K562 (cell line): ENCODE results near the gene PLCL1. TPM values are rescaled to one million over a fixed set of nuclear protein-coding genes. Genes with fewer than 3 reads are reported as not detected.

Experiments
- ATAC-seq: fragments of 200-7000 bp; cut with Tn5 transposase; 3 replicates; pipeline ENCODE4 v1.9.1; 2020; ENCODE audit warnings: moderate library complexity
- BruUV-seq: library from RNA; stranded (reverse); fragments of 400-500 nt; replicated peaks from 2 replicates; lab custom pipeline; 2021; lab: Mats Ljungman, UMichigan
- CTCF ChIA-PET: fragments of 300-600 bp; formaldehyde crosslinking; extraction: SDS; loops from one replicate; lab custom pipeline; 2021; ENCODE audit warnings: low intra/inter-chr PET ratio; lab: Yijun Ruan, JAX
- POLR2A ChIA-PET: fragments of 300-600, 350-650 bp; sonication (Branson Sonifier 250); formaldehyde crosslinking; extraction: SDS; loops from one replicate; lab custom pipeline; 2021; ENCODE audit warnings: antibody characterized with exemption, inconsistent platforms; lab: Yijun Ruan, JAX
- DNase-seq, 4 experiments: peaks; one replicate each; pipeline versions ENCODE4 v3.0.0 to v3.0.0-alpha.2; 2011 to 2018; ENCODE audit warnings: low spot score in 3 of 4, mixed read lengths in 3 of 4; ENCODE audit errors: extremely low read depth in 1 of 4
- FAIRE-seq: peaks from 2 replicates; lab custom pipeline; 2011; peaks lifted over from hg19 to GRCh38; lab: Jason Lieb, UNC
- H2AFZ ChIP-seq: 2 replicates; pipeline ENCODE4 v1.6.0; 2011; ENCODE audit warnings: low read depth, low read length, control low read depth, inconsistent platforms
- H3K27ac ChIP-seq: fragments of 200-600 bp; 3 replicates; pipeline ENCODE4 v1.8.0; 2011; ENCODE audit warnings: low read depth, mild to moderate bottlenecking, control low read depth, inconsistent platforms, low read length, moderate library complexity, mixed read lengths; ENCODE audit errors: extremely low read depth
- H3K27me3 ChIP-seq, 2 experiments: fragments of 300-600 bp in 1 of 2; 2 replicates in 1 of 2; 3 replicates in 1 of 2; pipeline versions ENCODE4 v1.6.0 to v1.8.0; 2011; ENCODE audit warnings: inconsistent platforms in 2 of 2, low read length in 2 of 2, mild to moderate bottlenecking in 1 of 2, mixed read lengths in 1 of 2, moderate library complexity in 1 of 2; ENCODE audit not compliant: control insufficient read depth in 2 of 2, insufficient read depth in 2 of 2
- H3K36me3 ChIP-seq: fragments of 300-600 bp; 3 replicates; pipeline ENCODE4 v1.8.0; 2011; ENCODE audit warnings: mild to moderate bottlenecking, low read length, inconsistent platforms; ENCODE audit not compliant: control insufficient read depth, insufficient read depth
- H3K4me1 ChIP-seq, 2 experiments: fragments of 200-600 bp in 1 of 2; replicated peaks in 1 of 2; 2 replicates in 1 of 2; 3 replicates in 1 of 2; pipeline versions ENCODE4 v1.5.1 to v1.8.0; 2011; ENCODE audit warnings: inconsistent platforms in 2 of 2, low read length in 2 of 2, mild to moderate bottlenecking in 1 of 2, mixed read lengths in 1 of 2, moderate library complexity in 1 of 2; ENCODE audit not compliant: control insufficient read depth in 2 of 2, insufficient read depth in 2 of 2
- H3K4me2 ChIP-seq: 2 replicates; pipeline ENCODE4 v1.6.1; 2011; ENCODE audit warnings: low read length, control low read depth, inconsistent platforms, mixed read lengths; ENCODE audit not compliant: insufficient read depth
- H3K4me3 ChIP-seq: fragments of 200-600 bp; sonication (generic), shearing (Covaris generic); 2 replicates; pipeline ENCODE4 v1.5.1; 2016; ENCODE audit warnings: control low read depth, inconsistent platforms
- H3K79me2 ChIP-seq: fragments of 200-600 bp; 3 replicates; pipeline ENCODE4 v1.8.0; 2011; ENCODE audit warnings: low read length, inconsistent platforms; ENCODE audit not compliant: control insufficient read depth, insufficient read depth
- H3K9ac ChIP-seq, 2 experiments: 2 replicates each; pipeline versions ENCODE4 v1.6.0 to v1.6.1; 2011; ENCODE audit warnings: low read depth in 2 of 2, low read length in 2 of 2, control low read depth in 1 of 2, inconsistent platforms in 1 of 2, mild to moderate bottlenecking in 1 of 2, mixed read lengths in 1 of 2; ENCODE audit not compliant: insufficient read depth in 1 of 2
- H3K9me1 ChIP-seq: one replicate; pipeline ENCODE4 v1.6.0; 2011; ENCODE audit warnings: inconsistent platforms, mild to moderate bottlenecking, low read length, moderate library complexity; ENCODE audit not compliant: control insufficient read depth, insufficient read depth
- H3K9me3 ChIP-seq: replicated peaks from 2 replicates; pipeline ENCODE4 v1.5.1; 2011; ENCODE audit warnings: low read depth, low read length, inconsistent platforms; ENCODE audit not compliant: control insufficient read depth, insufficient read depth
- H4K20me1 ChIP-seq: replicated peaks from 2 replicates; pipeline ENCODE4 v1.6.1; 2011; ENCODE audit warnings: low read length, inconsistent platforms, mixed read lengths; ENCODE audit not compliant: control insufficient read depth, insufficient read depth
- BACH1 ChIP-seq: fragments of 200-800 bp; sonication (Bioruptor generic); IDR thresholded peaks from 2 replicates; pipeline ENCODE4 v1.6.1; 2016; ENCODE audit warnings: missing genetic modification characterization, missing compliant biosample characterization
- BCL6 ChIP-seq: fragments of 250-450 bp; sonication (Bioruptor Pico); IDR thresholded peaks from 2 replicates; pipeline ENCODE4 v1.4.0; 2020
- BDP1 ChIP-seq: IDR thresholded peaks from 3 replicates; pipeline ENCODE4 v1.6.1; 2011; ENCODE audit not compliant: insufficient read length, insufficient read depth
- CEBPB ChIP-seq: fragments of 450-650 bp; IDR thresholded peaks from 2 replicates; pipeline ENCODE4 v1.6.1; 2016; ENCODE audit warnings: missing genetic modification characterization, missing compliant biosample characterization
- CEBPG ChIP-seq, 3 experiments: fragments of 200-800 bp in 1 of 3; sonication (Bioruptor generic) in 1 of 3; sonication (generic) in 1 of 3; formaldehyde crosslinking in 1 of 3; IDR thresholded peaks in 2 of 3; conservative IDR thresholded peaks in 1 of 3; 2 replicates each; pipeline versions ENCODE4 v1.6.1 to v1.8.0; 2016 to 2022; ENCODE audit warnings: missing compliant biosample characterization in 2 of 3, missing genetic modification characterization in 2 of 3, mild to moderate bottlenecking in 1 of 3, missing genetic modification reagents in 1 of 3
- CREB1 ChIP-seq, 2 experiments: sonication (generic) in 1 of 2; formaldehyde crosslinking in 1 of 2; IDR thresholded peaks; 2 replicates each; pipeline versions ENCODE4 v1.6.1 to v1.8.0; 2012 to 2022; ENCODE audit warnings: inconsistent platforms in 1 of 2, mild to moderate bottlenecking in 1 of 2, missing genetic modification reagents in 1 of 2, moderate library complexity in 1 of 2
- FOXP1 ChIP-seq: sonication (generic); formaldehyde crosslinking; IDR thresholded peaks from 2 replicates; pipeline ENCODE4 v1.8.0; 2022; ENCODE audit warnings: mild to moderate bottlenecking, missing genetic modification reagents
- GABPB1 ChIP-seq: sonication (generic); formaldehyde crosslinking; IDR thresholded peaks from 2 replicates; pipeline ENCODE4 v1.8.0; 2022; ENCODE audit warnings: mild to moderate bottlenecking, missing genetic modification reagents
- HDAC8 ChIP-seq: fragments of 450-650 bp; IDR thresholded peaks from 2 replicates; pipeline ENCODE4 v1.6.1; 2016; ENCODE audit warnings: mild to moderate bottlenecking, missing genetic modification characterization, moderate library complexity, missing compliant biosample characterization
- NCOA1 ChIP-seq: fragments of 450-650 bp; IDR thresholded peaks from 2 replicates; pipeline ENCODE4 v1.6.1; 2016; ENCODE audit warnings: low read depth
- NFATC3 ChIP-seq: fragments of 450-650 bp; IDR thresholded peaks from 2 replicates; pipeline ENCODE4 v1.6.1; 2017; ENCODE audit warnings: mild to moderate bottlenecking
- NFIX ChIP-seq: fragments of 250-450 bp; sonication (Bioruptor Pico); IDR thresholded peaks from 2 replicates; pipeline ENCODE4 v1.4.0; 2020; ENCODE audit warnings: low read depth, mild to moderate bottlenecking, moderate library complexity
- SMARCB1 ChIP-seq: IDR thresholded peaks from 2 replicates; pipeline ENCODE4 v1.6.1; 2011; ENCODE audit warnings: improper control_type of control experiment, low read depth; ENCODE audit not compliant: insufficient read length
- TAL1 ChIP-seq: fragments of 450-650 bp; IDR thresholded peaks from 2 replicates; pipeline ENCODE4 v1.6.1; 2016; ENCODE audit warnings: mild to moderate bottlenecking
- ZNF12 ChIP-seq: sonication (generic); formaldehyde crosslinking; IDR thresholded peaks from 2 replicates; pipeline ENCODE4 v1.4.0; 2020; ENCODE audit warnings: mild to moderate bottlenecking, missing genetic modification reagents
- WGBS: fragments of 100-300 bp; shearing (Covaris generic); methylation state at CpG from one replicate; pipeline ENCODE4 v1.1.6; 2016; ENCODE audit warnings: low coverage, mixed read lengths; ENCODE audit not compliant: insufficient coverage; ENCODE audit errors: missing lambda C conversion rate; 5-methylcytosine and 5-hydroxymethylcytosine counted together
- in situ Hi-C: fragments of 300-500 bp; cut with MboI; formaldehyde crosslinking; loops from 4 replicates; pipeline ENCODE4 v1.15.0; 2018; ENCODE audit warnings: inconsistent platforms, mixed read lengths
- intact Hi-C: fragments of 100-400 bp; cut with micrococcal nuclease; formaldehyde crosslinking; loops from 2 replicates; pipeline ENCODE4 v1.14.2; 2022
- polyA plus RNA-seq, 8 experiments: library from polyadenylated mRNA; depleted of rRNA in 4 of 8; stranded (reverse) in 5 of 8; unstranded in 3 of 8; fragments of >200 nt; fragmentation: Nextera tagmentation in 2 of 8; fragmentation: Illumina TruSeq in 1 of 8; extraction: Ambion mirVana in 2 of 8; extraction: Trizol in 1 of 8; gene quantifications; 2 replicates each; pipeline versions ENCODE4 v1.2.1 to v1.2.3, GENCODE V29; 2011 to 2014; ENCODE audit warnings: inconsistent platforms in 1 of 8, missing spikeins in 1 of 8
- total RNA-seq, 7 experiments: library from RNA; depleted of rRNA in 6 of 7; stranded (reverse); fragments of >200 nt in 6 of 7; fragmentation: Illumina TruSeq in 2 of 7; extraction: Trizol in 2 of 7; gene quantifications; 2 replicates each; pipeline versions ENCODE4 v1.2.1 to v1.2.3, GENCODE V29; 2011 to 2021; ENCODE audit warnings: low replicate concordance in 1 of 7
- TF ChIP-seq, protein P1 (sequence below): sonication (generic); formaldehyde crosslinking; IDR thresholded peaks from 2 replicates; pipeline ENCODE4 v1.8.0; 2023; ENCODE audit warnings: mild to moderate bottlenecking, missing genetic modification reagents
- TF ChIP-seq, protein P2 (sequence below), 2 experiments: IDR thresholded peaks in 1 of 2; conservative IDR thresholded peaks in 1 of 2; 2 replicates each; pipeline ENCODE4 v1.6.1; 2016; ENCODE audit warnings: low read depth in 2 of 2, mild to moderate bottlenecking in 1 of 2, missing compliant biosample characterization in 1 of 2, missing genetic modification characterization in 1 of 2, moderate library complexity in 1 of 2

The PLCL1 gene
- total and polyA plus RNA-seq, 9 of the 15 experiments (the other 6 are each of a cell fraction or from before 2014, with no cell fraction given): 2.0 to 17.7 (median 8.6) TPM

DNA sequence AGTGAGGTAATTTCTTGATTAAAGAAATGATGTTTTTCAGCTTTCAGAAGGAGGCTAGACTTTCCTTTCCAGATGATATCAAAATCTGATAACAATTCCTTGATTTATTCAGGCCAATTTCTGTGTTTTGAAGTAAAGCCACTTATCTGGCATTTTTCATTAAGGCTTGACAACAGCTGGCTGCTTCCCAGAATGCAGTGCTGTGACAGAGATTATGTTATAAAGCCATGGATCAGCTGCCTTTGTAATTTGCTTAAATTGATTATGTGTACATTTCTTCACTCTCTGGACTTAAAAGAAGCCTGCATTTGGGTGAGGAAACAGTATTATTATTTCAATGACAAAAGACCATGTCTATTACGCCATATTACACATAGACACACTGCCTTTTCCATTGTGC lies 136.0 kb downstream of the PLCL1 start:
- no peak overlapping the region for H2AFZ ChIP-seq
- H3K4me3 ChIP-seq: no peak overlapping the region
- intact Hi-C loops: no loop called here
- H3K9me1 ChIP-seq: no peaks in the 10 kb centered on the region
- FAIRE-seq (no peak), ATAC-seq (no peak), DNase-seq (no peak)
- no peaks in the 10 kb centered on the region for H3K36me3 ChIP-seq
- in situ Hi-C loops: no loop called here
- no peaks in the 10 kb centered on the region for H3K9me3 ChIP-seq
- no peak overlapping the region for H3K9ac ChIP-seq
- POLR2A ChIA-PET: no interaction called here
- H3K4me1 ChIP-seq: peaks cover 7 to 30% of the 10 kb centered on the region in 2 experiments; a peak in 4 of 5 replicates
- no peaks in the 10 kb centered on the region for H4K20me1 ChIP-seq
- no peak overlapping the region for H3K27ac ChIP-seq
- no peaks in the 10 kb centered on the region for H3K27me3 ChIP-seq
- no TSS peak for BruUV-seq
- CTCF ChIA-PET: no interaction called here
- H3K4me2 ChIP-seq: no peak overlapping the region
- 100% methylated on average over 1 of the region's 1 CpG for WGBS
- peaks cover 98% of the 10 kb centered on the region for H3K79me2 ChIP-seq
- TF ChIP-seq, protein P1, sequence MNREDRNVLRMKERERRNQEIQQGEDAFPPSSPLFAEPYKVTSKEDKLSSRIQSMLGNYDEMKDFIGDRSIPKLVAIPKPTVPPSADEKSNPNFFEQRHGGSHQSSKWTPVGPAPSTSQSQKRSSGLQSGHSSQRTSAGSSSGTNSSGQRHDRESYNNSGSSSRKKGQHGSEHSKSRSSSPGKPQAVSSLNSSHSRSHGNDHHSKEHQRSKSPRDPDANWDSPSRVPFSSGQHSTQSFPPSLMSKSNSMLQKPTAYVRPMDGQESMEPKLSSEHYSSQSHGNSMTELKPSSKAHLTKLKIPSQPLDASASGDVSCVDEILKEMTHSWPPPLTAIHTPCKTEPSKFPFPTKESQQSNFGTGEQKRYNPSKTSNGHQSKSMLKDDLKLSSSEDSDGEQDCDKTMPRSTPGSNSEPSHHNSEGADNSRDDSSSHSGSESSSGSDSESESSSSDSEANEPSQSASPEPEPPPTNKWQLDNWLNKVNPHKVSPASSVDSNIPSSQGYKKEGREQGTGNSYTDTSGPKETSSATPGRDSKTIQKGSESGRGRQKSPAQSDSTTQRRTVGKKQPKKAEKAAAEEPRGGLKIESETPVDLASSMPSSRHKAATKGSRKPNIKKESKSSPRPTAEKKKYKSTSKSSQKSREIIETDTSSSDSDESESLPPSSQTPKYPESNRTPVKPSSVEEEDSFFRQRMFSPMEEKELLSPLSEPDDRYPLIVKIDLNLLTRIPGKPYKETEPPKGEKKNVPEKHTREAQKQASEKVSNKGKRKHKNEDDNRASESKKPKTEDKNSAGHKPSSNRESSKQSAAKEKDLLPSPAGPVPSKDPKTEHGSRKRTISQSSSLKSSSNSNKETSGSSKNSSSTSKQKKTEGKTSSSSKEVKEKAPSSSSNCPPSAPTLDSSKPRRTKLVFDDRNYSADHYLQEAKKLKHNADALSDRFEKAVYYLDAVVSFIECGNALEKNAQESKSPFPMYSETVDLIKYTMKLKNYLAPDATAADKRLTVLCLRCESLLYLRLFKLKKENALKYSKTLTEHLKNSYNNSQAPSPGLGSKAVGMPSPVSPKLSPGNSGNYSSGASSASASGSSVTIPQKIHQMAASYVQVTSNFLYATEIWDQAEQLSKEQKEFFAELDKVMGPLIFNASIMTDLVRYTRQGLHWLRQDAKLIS (CRISPR knock-in tag): no peak
- no peak for TF ChIP-seq CREB1 (IDR thresholded peaks at IDR 0.05)
- TF ChIP-seq CREB1 (CRISPR knock-in tag; IDR thresholded peaks at IDR 0.05): no peak
- TF ChIP-seq BCL6 (CRISPR knock-in tag): no peak
- TF ChIP-seq CEBPB (tag): 0 out of 2 replicates have a peak, but pooled peaks have one; percentile 24
- no peak for TF ChIP-seq TAL1
- TF ChIP-seq SMARCB1: no peak
- TF ChIP-seq CEBPG (CRISPR knock-in tag; IDR thresholded peaks at IDR 0.05): no peak
- TF ChIP-seq CEBPG (tag; conservative IDR thresholded peaks at IDR 0.05 in 1 of 2, IDR thresholded peaks at IDR 0.05 in 1 of 2): peak in 1 of 2 experiments; percentile 33; a peak in 1 of 4 replicates
- TF ChIP-seq NCOA1: no peak
- TF ChIP-seq BDP1: no peak
- no peak for TF ChIP-seq NFATC3
- TF ChIP-seq HDAC8 (tag): no peak
- no peak for TF ChIP-seq ZNF12
- TF ChIP-seq, protein P2, sequence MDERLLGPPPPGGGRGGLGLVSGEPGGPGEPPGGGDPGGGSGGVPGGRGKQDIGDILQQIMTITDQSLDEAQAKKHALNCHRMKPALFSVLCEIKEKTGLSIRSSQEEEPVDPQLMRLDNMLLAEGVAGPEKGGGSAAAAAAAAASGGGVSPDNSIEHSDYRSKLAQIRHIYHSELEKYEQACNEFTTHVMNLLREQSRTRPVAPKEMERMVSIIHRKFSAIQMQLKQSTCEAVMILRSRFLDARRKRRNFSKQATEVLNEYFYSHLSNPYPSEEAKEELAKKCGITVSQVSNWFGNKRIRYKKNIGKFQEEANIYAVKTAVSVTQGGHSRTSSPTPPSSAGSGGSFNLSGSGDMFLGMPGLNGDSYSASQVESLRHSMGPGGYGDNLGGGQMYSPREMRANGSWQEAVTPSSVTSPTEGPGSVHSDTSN (CRISPR knock-in tag; IDR thresholded peaks at IDR 0.05; ENCODE audit: low read depth): no peak
- TF ChIP-seq, protein P2 (tag; conservative IDR thresholded peaks at IDR 0.05; ENCODE audit: low read depth): 0 out of 2 replicates have a peak, but pooled peaks have one; percentile 16
- no peak for TF ChIP-seq BACH1 (tag)
- TF ChIP-seq NFIX (CRISPR knock-in tag): no peak
- TF ChIP-seq GABPB1: no peak
- no peak for TF ChIP-seq FOXP1 (CRISPR knock-in tag)
